PFSK-1 (cell line): ENCODE measurements around the gene OLIG2.

Experiments
- FOXP2 ChIP-seq: optimal IDR thresholded peaks from 2 replicates; pipeline ENCODE3; 2011; ENCODE audit warnings: borderline replicate concordance, control low read depth, inconsistent platforms; ENCODE audit not compliant: insufficient read depth; ENCODE audit errors: extremely low read length, extremely low read depth
- POLR2AphosphoS5 ChIP-seq: IDR thresholded peaks from 2 replicates; pipeline ENCODE4 v1.6.1; 2012; ENCODE audit warnings: low read depth, mild to moderate bottlenecking, control low read depth, low read length, moderate library complexity
- SIN3A ChIP-seq: IDR thresholded peaks from 2 replicates; pipeline ENCODE4 v1.6.1; 2012; ENCODE audit warnings: mild to moderate bottlenecking, low read length, moderate library complexity, borderline replicate concordance; ENCODE audit not compliant: insufficient read depth
- TAF1 ChIP-seq: IDR thresholded peaks from 2 replicates; pipeline ENCODE4 v1.6.1; 2012; ENCODE audit warnings: low read length, control low read depth, borderline replicate concordance; ENCODE audit not compliant: insufficient read depth
- TF ChIP-seq, protein P1 (sequence below), 2 experiments: IDR thresholded peaks; 2 replicates each; pipeline versions ENCODE4 v1.6.1 to v1.8.0; 2011 to 2012; ENCODE audit warnings: low read depth in 2 of 2, low read length in 2 of 2, control low read depth in 1 of 2, inconsistent platforms in 1 of 2, mild to moderate bottlenecking in 1 of 2, moderate library complexity in 1 of 2; ENCODE audit not compliant: insufficient read depth in 1 of 2

The OLIG2 gene

DNA sequence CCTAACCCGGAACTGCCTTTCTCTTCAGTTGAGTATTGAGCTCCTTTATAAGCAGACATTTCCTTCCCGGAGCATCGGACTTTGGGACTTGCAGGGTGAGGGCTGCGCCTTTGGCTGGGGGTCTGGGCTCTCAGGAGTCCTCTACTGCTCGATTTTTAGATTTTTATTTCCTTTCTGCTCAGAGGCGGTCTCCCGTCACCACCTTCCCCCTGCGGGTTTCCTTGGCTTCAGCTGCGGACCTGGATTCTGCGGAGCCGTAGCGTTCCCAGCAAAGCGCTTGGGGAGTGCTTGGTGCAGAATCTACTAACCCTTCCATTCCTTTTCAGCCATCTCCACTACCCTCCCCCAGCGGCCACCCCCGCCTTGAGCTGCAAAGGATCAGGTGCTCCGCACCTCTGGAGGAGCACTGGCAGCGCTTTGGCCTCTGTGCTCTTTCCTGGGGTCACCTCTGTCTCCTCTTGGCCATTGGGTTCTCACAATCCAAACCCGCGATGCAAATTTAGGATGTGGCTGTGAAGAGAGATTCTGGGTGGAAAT, 3.7 kb downstream of the OLIG2 start:
- TF ChIP-seq FOXP2, result no peak
- TF ChIP-seq, protein P1, sequence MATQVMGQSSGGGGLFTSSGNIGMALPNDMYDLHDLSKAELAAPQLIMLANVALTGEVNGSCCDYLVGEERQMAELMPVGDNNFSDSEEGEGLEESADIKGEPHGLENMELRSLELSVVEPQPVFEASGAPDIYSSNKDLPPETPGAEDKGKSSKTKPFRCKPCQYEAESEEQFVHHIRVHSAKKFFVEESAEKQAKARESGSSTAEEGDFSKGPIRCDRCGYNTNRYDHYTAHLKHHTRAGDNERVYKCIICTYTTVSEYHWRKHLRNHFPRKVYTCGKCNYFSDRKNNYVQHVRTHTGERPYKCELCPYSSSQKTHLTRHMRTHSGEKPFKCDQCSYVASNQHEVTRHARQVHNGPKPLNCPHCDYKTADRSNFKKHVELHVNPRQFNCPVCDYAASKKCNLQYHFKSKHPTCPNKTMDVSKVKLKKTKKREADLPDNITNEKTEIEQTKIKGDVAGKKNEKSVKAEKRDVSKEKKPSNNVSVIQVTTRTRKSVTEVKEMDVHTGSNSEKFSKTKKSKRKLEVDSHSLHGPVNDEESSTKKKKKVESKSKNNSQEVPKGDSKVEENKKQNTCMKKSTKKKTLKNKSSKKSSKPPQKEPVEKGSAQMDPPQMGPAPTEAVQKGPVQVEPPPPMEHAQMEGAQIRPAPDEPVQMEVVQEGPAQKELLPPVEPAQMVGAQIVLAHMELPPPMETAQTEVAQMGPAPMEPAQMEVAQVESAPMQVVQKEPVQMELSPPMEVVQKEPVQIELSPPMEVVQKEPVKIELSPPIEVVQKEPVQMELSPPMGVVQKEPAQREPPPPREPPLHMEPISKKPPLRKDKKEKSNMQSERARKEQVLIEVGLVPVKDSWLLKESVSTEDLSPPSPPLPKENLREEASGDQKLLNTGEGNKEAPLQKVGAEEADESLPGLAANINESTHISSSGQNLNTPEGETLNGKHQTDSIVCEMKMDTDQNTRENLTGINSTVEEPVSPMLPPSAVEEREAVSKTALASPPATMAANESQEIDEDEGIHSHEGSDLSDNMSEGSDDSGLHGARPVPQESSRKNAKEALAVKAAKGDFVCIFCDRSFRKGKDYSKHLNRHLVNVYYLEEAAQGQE (IDR thresholded peaks at IDR 0.05; ENCODE audit: insufficient read depth in 1 of 2, low read depth in 2 of 2, low read length in 2 of 2), result no peak
- no peak for TF ChIP-seq POLR2AphosphoS5
- TF ChIP-seq SIN3A, result no peak
- TF ChIP-seq TAF1, result no peak

DNA sequence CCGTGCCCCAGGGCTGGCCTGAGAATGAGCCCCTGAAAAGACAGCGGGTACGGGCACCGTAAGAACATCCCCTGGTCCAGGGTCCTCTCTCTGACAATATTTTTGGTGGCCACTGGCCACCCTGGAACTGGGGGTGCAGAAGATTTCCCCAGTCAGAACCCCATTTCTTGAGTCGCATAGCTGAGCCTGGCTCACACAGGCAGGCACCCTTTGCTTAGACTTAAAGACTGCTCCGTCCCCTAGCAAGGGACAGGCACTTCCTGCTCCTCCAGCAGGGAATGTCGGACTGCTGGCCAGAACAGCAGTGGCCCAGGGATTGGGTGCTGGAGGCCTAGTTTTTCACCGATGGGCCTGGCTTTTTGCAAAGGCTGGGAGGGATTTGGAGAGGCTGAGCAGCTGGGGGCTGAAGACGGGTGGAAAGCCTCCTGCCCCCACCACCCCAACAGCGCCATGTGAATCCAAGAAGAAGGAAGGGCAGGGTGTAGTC, 4.3 kb downstream of the OLIG2 start:
- TF ChIP-seq POLR2AphosphoS5 (no peak), TAF1 (no peak), FOXP2 (no peak), SIN3A (no peak)
- TF ChIP-seq, protein P1 (IDR thresholded peaks at IDR 0.05; ENCODE audit: insufficient read depth in 1 of 2, low read depth in 2 of 2, low read length in 2 of 2), result no peak

DNA sequence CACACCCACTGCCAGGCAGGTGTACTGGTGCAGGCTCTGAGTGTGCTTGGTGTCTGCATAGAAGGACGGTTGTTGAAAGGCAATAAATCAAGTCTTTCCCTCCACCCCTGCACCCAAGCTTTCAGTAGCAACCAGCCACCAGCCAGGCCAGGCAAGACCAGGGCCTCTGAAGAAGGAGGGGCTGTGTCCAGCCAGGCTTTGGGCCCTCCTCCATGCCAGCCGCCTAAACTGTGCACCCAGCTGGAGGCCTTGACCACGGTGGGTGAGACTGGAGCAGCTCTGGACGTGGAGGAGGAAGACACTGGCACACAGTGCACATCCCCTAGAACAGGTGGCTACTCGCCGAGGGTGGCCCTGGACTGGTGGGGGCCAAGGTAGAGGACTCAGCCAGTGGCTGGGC, 4.9 kb downstream of the OLIG2 start:
- TF ChIP-seq, protein P1 (IDR thresholded peaks at IDR 0.05; ENCODE audit: insufficient read depth in 1 of 2, low read depth in 2 of 2, low read length in 2 of 2), result no peak
- TF ChIP-seq SIN3A (no peak), FOXP2 (no peak), POLR2AphosphoS5 (no peak), TAF1 (no peak)

DNA sequence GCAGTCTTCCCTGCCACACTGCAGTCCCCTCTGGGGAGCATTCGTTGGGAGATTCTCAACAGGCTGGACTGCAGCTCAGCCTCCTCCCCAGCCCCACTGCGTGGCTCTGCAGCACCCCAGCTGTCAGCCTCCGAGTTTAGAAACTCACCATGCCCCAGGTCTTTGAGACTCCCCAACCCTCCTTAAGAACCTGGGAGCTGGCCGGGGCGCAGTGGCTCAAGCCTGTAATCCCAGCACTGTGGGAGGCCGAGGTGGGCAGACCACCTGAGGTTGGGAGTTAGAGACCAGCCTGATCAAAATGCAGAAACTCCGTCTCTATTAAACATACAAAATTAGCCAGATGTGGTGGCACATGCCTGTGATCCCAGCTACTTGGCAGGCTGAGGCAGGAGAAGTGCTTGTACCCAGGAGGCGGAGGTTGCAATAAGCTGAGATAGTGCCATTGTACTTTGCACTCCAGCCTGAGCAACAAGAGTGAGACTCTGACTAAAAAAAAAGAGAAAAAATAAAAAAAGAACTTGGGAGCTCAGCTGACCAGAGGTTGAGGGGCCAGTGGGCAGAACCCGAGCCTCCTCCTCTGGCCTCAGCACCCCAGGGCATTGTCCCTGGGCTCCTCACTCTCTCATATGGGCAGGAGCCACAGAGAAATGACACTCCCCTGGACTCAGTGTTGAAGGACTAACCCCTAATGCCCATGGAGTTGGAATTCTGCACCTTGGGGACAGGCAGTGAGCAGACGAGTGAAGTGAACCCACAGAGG, 5.6 kb downstream of the OLIG2 start:
- TF ChIP-seq POLR2AphosphoS5 (no peak), TAF1 (no peak), FOXP2 (no peak), SIN3A (no peak)
- TF ChIP-seq, protein P1 (IDR thresholded peaks at IDR 0.05; ENCODE audit: insufficient read depth in 1 of 2, low read depth in 2 of 2, low read length in 2 of 2), result no peak
